Nephron (organoid): ENCODE data around the gene BID.

Source experiments
- H3K27ac Mint-ChIP-seq, 3 experiments: 2 replicates each; pipeline ENCODE4 v1.8.0; 2020; ENCODE audit warnings: mixed read lengths in 3 of 3, mild to moderate bottlenecking in 2 of 3, moderate library complexity in 1 of 3
- H3K27me3 Mint-ChIP-seq: 2 replicates; pipeline ENCODE4 v1.8.0; 2021; ENCODE audit warnings: low read depth, mild to moderate bottlenecking, moderate library complexity, mixed read lengths
- H3K36me3 Mint-ChIP-seq: 2 replicates; pipeline ENCODE4 v1.8.0; 2020; ENCODE audit warnings: low read depth, mixed read lengths
- H3K4me1 Mint-ChIP-seq: 2 replicates; pipeline ENCODE4 v1.8.0; 2020; ENCODE audit warnings: mixed read lengths
- H3K4me3 Mint-ChIP-seq, 3 experiments: 2 replicates each; pipeline ENCODE4 v1.8.0; 2020; ENCODE audit warnings: mild to moderate bottlenecking in 3 of 3, mixed read lengths in 3 of 3, moderate library complexity in 2 of 3
- H3K9me3 Mint-ChIP-seq: 2 replicates; pipeline ENCODE4 v1.8.0; 2020; ENCODE audit warnings: mixed read lengths
- TF ChIP-seq, protein P1 (sequence below), 3 experiments: fragments of 200-600 bp; sonication (generic); IDR thresholded peaks; one replicate each; pipeline ENCODE4 v1.5.0; 2021; ENCODE audit warnings: antibody characterized with exemption in 3 of 3; ENCODE audit not compliant: unreplicated experiment in 3 of 3

The BID gene

DNA sequence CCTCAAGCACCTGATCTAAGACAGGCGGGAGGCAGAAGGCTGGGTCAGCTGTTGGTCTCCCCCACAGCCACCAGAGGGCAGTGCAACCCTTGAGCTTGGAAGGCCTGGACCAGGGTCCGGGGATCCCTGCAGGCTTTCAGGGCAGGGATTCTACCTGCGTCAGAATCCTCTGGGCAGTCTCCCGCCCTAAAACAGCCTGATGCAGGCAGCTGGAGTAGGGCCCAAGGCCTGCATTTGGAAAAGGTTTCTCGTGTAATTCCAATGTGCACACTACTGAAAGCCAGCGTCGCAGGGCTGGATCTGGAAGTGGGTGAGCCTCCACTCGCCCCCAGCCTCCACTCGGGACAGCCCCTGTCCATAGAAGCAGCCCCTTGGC lies 31.8 kb downstream of the BID start:
- TF ChIP-seq, protein P1, sequence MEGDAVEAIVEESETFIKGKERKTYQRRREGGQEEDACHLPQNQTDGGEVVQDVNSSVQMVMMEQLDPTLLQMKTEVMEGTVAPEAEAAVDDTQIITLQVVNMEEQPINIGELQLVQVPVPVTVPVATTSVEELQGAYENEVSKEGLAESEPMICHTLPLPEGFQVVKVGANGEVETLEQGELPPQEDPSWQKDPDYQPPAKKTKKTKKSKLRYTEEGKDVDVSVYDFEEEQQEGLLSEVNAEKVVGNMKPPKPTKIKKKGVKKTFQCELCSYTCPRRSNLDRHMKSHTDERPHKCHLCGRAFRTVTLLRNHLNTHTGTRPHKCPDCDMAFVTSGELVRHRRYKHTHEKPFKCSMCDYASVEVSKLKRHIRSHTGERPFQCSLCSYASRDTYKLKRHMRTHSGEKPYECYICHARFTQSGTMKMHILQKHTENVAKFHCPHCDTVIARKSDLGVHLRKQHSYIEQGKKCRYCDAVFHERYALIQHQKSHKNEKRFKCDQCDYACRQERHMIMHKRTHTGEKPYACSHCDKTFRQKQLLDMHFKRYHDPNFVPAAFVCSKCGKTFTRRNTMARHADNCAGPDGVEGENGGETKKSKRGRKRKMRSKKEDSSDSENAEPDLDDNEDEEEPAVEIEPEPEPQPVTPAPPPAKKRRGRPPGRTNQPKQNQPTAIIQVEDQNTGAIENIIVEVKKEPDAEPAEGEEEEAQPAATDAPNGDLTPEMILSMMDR (IDR thresholded peaks at IDR 0.05; ENCODE audit: unreplicated experiment in 3 of 3), result peak; percentile 77 to 81 (median 78)
- Mint-ChIP-seq H3K27me3 (no peaks in the 10 kb centered on the region), H3K36me3 (no peaks in the 10 kb centered on the region), H3K4me3 (no peak overlapping the region), H3K9me3 (no peaks in the 10 kb centered on the region), H3K4me1 (no peaks in the 10 kb centered on the region), H3K27ac (no peak overlapping the region)

DNA sequence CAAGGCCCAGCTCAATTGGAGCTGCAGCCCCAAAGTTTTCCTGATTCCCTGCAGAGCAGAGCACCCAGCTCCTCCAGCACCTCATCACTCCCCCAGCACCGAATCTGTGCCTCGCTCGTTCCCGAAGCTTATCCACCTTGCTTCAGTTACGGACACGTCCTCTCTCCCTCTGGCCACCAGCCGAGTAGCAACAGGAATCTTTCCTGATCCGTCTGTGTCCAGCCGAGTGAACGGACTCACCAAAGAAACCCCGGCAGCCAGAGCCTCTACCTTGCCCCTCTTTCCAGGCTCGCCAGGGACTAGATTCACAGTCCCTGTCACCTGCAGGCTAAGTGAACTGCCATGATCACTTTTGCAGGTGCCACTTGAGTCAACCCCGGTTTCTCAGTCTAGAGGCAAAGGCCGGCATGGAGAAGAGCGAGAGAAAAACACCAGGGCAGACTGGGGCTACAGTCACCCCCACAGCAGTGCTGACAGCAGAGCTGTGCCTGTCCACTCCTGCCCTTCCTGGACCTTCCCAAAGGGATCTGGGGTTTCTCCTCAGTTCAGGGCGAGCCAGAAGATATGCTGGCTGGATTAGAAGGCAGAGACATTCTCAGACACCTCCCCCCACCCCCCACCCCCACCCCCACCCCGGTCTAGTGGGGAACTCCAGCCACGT lies 32.3 kb downstream of the BID start:
- H3K9me3 Mint-ChIP-seq, result no peaks in the 10 kb centered on the region
- H3K36me3 Mint-ChIP-seq, result no peaks in the 10 kb centered on the region
- no peak overlapping the region for H3K4me3 Mint-ChIP-seq
- H3K4me1 Mint-ChIP-seq, result no peaks in the 10 kb centered on the region
- TF ChIP-seq, protein P1 (IDR thresholded peaks at IDR 0.05; ENCODE audit: unreplicated experiment in 3 of 3), result no peak
- no peak overlapping the region for H3K27ac Mint-ChIP-seq
- no peaks in the 10 kb centered on the region for H3K27me3 Mint-ChIP-seq

DNA sequence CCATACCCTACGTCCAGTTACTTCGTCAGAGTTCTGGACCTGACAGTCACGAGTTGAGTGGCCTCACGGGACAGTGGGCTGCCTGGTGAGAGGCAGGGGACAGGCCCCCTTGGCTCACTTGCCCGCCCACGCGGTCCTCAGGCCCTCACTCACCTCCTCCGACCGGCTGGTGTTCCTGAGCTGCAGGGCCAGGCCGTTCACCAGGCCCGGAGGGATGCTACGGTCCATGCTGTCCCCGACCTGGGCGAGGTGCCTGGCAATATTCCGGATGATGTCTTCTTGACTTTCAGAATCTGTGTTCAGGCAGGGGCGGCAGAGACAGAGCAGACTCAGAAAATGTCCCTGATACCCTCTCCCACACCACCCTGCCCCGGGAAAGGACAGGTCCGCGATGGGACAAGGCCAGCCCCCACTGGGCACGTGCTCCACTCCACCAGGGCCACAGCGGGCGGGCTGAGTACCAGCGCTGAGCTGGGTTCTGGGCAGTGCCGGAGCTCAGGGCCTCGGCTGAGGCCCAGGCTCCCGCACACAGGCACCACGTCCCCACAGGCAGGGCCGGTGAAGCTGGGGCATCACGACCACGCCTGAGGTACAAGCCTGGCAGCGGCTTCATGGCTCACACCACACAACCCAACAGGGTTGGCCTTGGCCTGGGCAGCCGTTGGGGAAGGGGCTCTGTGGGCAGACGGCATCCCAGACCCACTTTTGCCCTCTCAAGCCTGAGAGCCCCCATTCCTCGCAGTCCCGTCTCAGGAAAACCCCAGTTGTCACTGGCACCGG lies 34.9 kb downstream of the BID start:
- H3K4me3 Mint-ChIP-seq, result no peak overlapping the region
- no peaks in the 10 kb centered on the region for H3K27me3 Mint-ChIP-seq
- H3K36me3 Mint-ChIP-seq, result no peaks in the 10 kb centered on the region
- no peaks in the 10 kb centered on the region for H3K4me1 Mint-ChIP-seq
- TF ChIP-seq, protein P1 (IDR thresholded peaks at IDR 0.05; ENCODE audit: unreplicated experiment in 3 of 3), result no peak
- H3K9me3 Mint-ChIP-seq, result no peaks in the 10 kb centered on the region
- H3K27ac Mint-ChIP-seq, result no peak overlapping the region

GRCh38 chr22:17738386-17739128 lies 35.7 kb downstream of the BID start:
- TF ChIP-seq, protein P1 (IDR thresholded peaks at IDR 0.05; ENCODE audit: unreplicated experiment in 3 of 3), result no peak
- peaks cover 3% of the 10 kb centered on the region for H3K36me3 Mint-ChIP-seq
- H3K27ac Mint-ChIP-seq, result no peak overlapping the region
- H3K9me3 Mint-ChIP-seq, result no peaks in the 10 kb centered on the region
- no peaks in the 10 kb centered on the region for H3K27me3 Mint-ChIP-seq
- no peaks in the 10 kb centered on the region for H3K4me1 Mint-ChIP-seq
- H3K4me3 Mint-ChIP-seq, result no peak overlapping the region

- Mint-ChIP-seq H3K27ac (no peak overlapping the region), H3K4me3 (no peak overlapping the region), H3K36me3 (peaks cover 32% of the 10 kb centered on the region), H3K9me3 (no peaks in the 10 kb centered on the region), H3K4me1 (peaks cover 16% of the 10 kb centered on the region), H3K27me3 (no peaks in the 10 kb centered on the region)
- TF ChIP-seq, protein P1 (IDR thresholded peaks at IDR 0.05; ENCODE audit: unreplicated experiment in 3 of 3), result no peak
Observed at GRCh38 chr22:17734187-17734586, 40.1 kb downstream of the BID start.
